MM.1S (cell line): ENCODE data around the gene ENGASE.

Experiments used
- DNase-seq: peaks from one replicate; pipeline ENCODE4 v3.0.0-alpha.2; 2015
- H2AFZ ChIP-seq: fragments of 300-600 bp; sonication (generic); 2 replicates; pipeline ENCODE4 v1.6.0; 2016; ENCODE audit warnings: antibody characterized with exemption, low read length
- H3F3A ChIP-seq: fragments of 300-600 bp; sonication (generic); 2 replicates; pipeline ENCODE4 v1.6.1; 2016; ENCODE audit warnings: mild to moderate bottlenecking, antibody characterized with exemption, low read length, moderate library complexity, mixed read lengths; ENCODE audit not compliant: insufficient read depth
- H3K27ac ChIP-seq: fragments of 300-600 bp; sonication (generic); 2 replicates; pipeline ENCODE4 v1.5.1; 2016; ENCODE audit warnings: mild to moderate bottlenecking, low read length
- H3K27me3 ChIP-seq: fragments of 300-600 bp; sonication (generic); replicated peaks from 2 replicates; pipeline ENCODE4 v1.6.0; 2016; ENCODE audit warnings: low read length; ENCODE audit not compliant: insufficient read depth
- H3K36me3 ChIP-seq: fragments of 300-600 bp; sonication (generic); replicated peaks from 2 replicates; pipeline ENCODE4 v1.6.1; 2016; ENCODE audit warnings: mild to moderate bottlenecking, low read length, mixed read lengths; ENCODE audit not compliant: insufficient read depth
- H3K4me1 ChIP-seq: fragments of 300-600 bp; sonication (generic); 2 replicates; pipeline ENCODE4 v1.6.1; 2016; ENCODE audit warnings: low read length, mixed read lengths
- H3K4me2 ChIP-seq: fragments of 300-600 bp; sonication (generic); 2 replicates; pipeline ENCODE4 v1.6.0; 2016; ENCODE audit warnings: low read depth, low read length
- H3K4me3 ChIP-seq: fragments of 300-600 bp; sonication (generic); 2 replicates; pipeline ENCODE4 v1.5.1; 2016; ENCODE audit warnings: low read length, mixed read lengths
- H3K79me2 ChIP-seq: fragments of 300-600 bp; sonication (generic); 2 replicates; pipeline ENCODE4 v1.6.1; 2016; ENCODE audit warnings: mixed run types, low read length, mixed read lengths
- H3K9ac ChIP-seq: fragments of 300-600 bp; sonication (generic); 2 replicates; pipeline ENCODE4 v1.6.1; 2016; ENCODE audit warnings: low read length, mixed read lengths
- H3K9me2 ChIP-seq: fragments of 300-600 bp; sonication (generic); replicated peaks from 2 replicates; pipeline ENCODE4 v1.6.1; 2016; ENCODE audit warnings: mild to moderate bottlenecking, low read length, mixed read lengths; ENCODE audit not compliant: insufficient read depth
- H3K9me3 ChIP-seq: fragments of 300-600 bp; sonication (generic); replicated peaks from 2 replicates; pipeline ENCODE4 v1.6.1; 2016; ENCODE audit warnings: mild to moderate bottlenecking, low read length, mixed read lengths; ENCODE audit not compliant: insufficient read depth
- H4K20me1 ChIP-seq: fragments of 300-600 bp; sonication (generic); 2 replicates; pipeline ENCODE4 v1.6.1; 2016; ENCODE audit warnings: mild to moderate bottlenecking, low read length, moderate library complexity, mixed read lengths; ENCODE audit not compliant: insufficient read depth
- EZH2 ChIP-seq: fragments of 300-600 bp; sonication (generic); optimal IDR thresholded peaks from 2 replicates; pipeline ENCODE3; 2017; ENCODE audit warnings: low read depth, mild to moderate bottlenecking, antibody characterized with exemption, low read length, mixed read lengths
- EZH2phosphoT487 ChIP-seq: fragments of 300-600 bp; sonication (generic); IDR thresholded peaks from 2 replicates; pipeline ENCODE4 v1.6.1; 2018; ENCODE audit warnings: antibody characterized with exemption, low read length
- TF ChIP-seq, protein P1 (sequence below): fragments of 300-600 bp; sonication (generic); IDR thresholded peaks from 2 replicates; pipeline ENCODE4 v1.5.1; 2016; ENCODE audit warnings: antibody characterized with exemption, low read length, mixed read lengths

ENGASE gene

GRCh38 chr17:79038545-79039135 lies 36.0 kb upstream of the ENGASE start:
- Histone ChIP-seq H3F3A (no peaks in the 10 kb centered on the region), H4K20me1 (no peaks in the 10 kb centered on the region), H3K9me2 (no peaks in the 10 kb centered on the region), H3K4me3 (no peak overlapping the region), H3K36me3 (no peaks in the 10 kb centered on the region), H3K9me3 (no peaks in the 10 kb centered on the region), H3K4me2 (no peak overlapping the region), H3K4me1 (no peaks in the 10 kb centered on the region), H2AFZ (no peak overlapping the region), H3K79me2 (no peaks in the 10 kb centered on the region), H3K9ac (no peak overlapping the region), H3K27ac (no peak overlapping the region), H3K27me3 (peaks cover 82% of the 10 kb centered on the region)
- no peak for DNase-seq
- TF ChIP-seq EZH2phosphoT487 = no peak
- TF ChIP-seq, protein P1, sequence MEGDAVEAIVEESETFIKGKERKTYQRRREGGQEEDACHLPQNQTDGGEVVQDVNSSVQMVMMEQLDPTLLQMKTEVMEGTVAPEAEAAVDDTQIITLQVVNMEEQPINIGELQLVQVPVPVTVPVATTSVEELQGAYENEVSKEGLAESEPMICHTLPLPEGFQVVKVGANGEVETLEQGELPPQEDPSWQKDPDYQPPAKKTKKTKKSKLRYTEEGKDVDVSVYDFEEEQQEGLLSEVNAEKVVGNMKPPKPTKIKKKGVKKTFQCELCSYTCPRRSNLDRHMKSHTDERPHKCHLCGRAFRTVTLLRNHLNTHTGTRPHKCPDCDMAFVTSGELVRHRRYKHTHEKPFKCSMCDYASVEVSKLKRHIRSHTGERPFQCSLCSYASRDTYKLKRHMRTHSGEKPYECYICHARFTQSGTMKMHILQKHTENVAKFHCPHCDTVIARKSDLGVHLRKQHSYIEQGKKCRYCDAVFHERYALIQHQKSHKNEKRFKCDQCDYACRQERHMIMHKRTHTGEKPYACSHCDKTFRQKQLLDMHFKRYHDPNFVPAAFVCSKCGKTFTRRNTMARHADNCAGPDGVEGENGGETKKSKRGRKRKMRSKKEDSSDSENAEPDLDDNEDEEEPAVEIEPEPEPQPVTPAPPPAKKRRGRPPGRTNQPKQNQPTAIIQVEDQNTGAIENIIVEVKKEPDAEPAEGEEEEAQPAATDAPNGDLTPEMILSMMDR = no peak
- TF ChIP-seq EZH2 = no peak

- no peaks in the 10 kb centered on the region for H3F3A ChIP-seq
- H3K4me3 ChIP-seq = no peak overlapping the region
- peaks cover 82% of the 10 kb centered on the region for H3K27me3 ChIP-seq
- H4K20me1 ChIP-seq = no peaks in the 10 kb centered on the region
- no peak overlapping the region for H3K27ac ChIP-seq
- H3K4me1 ChIP-seq = no peaks in the 10 kb centered on the region
- no peak overlapping the region for H3K4me2 ChIP-seq
- no peaks in the 10 kb centered on the region for H3K9me2 ChIP-seq
- no peak overlapping the region for H2AFZ ChIP-seq
- H3K9ac ChIP-seq = no peak overlapping the region
- DNase-seq = no peak
- TF ChIP-seq, protein P1 = no peak
- TF ChIP-seq EZH2 = no peak
- no peak for TF ChIP-seq EZH2phosphoT487
- no peaks in the 10 kb centered on the region for H3K9me3 ChIP-seq
- no peaks in the 10 kb centered on the region for H3K79me2 ChIP-seq
- no peaks in the 10 kb centered on the region for H3K36me3 ChIP-seq
These were observed 35.5 kb upstream of the ENGASE start for GRCh38 chr17:79039171-79039570.

DNA sequence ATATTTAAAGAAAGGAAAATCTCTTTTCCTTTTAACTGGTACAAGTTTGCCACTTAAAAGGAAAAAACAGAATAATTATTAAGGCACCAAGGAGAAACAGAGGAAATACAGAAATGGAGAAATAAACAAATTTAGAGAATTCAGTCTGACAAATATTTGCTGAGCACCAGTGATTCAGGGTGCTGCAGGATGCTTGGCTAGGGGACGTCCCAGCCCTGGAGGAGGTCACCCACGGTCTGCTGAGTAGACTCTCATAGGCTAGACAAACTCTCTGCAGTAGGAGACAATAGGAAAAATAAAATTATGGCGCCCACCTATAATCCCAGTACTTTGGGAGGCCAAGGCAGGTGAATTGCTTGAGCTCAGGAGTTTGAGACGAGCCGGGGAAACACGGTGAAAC lies 34.7 kb upstream of the ENGASE start:
- Histone ChIP-seq H4K20me1 (no peaks in the 10 kb centered on the region), H3F3A (no peaks in the 10 kb centered on the region), H3K36me3 (no peaks in the 10 kb centered on the region), H3K27ac (no peak overlapping the region), H3K4me1 (no peaks in the 10 kb centered on the region), H3K9me3 (no peaks in the 10 kb centered on the region), H3K4me2 (no peak overlapping the region), H3K4me3 (no peak overlapping the region), H2AFZ (no peak overlapping the region), H3K27me3 (peaks cover 82% of the 10 kb centered on the region), H3K79me2 (no peaks in the 10 kb centered on the region), H3K9ac (no peak overlapping the region), H3K9me2 (no peaks in the 10 kb centered on the region)
- DNase-seq = no peak
- TF ChIP-seq EZH2phosphoT487 = no peak
- TF ChIP-seq, protein P1 = no peak
- TF ChIP-seq EZH2 = no peak
